ENCODE results near the gene IER5. TPM values are rescaled to one million over a fixed set of nuclear protein-coding genes. Genes with fewer than 3 reads are reported as not detected.

The IER5 gene
- total and polyA plus RNA-seq, 9 of the 15 experiments (the other 6 are each of a cell fraction or from before 2014, with no cell fraction given), result 2.4 to 32.1 (median 12.0) TPM

DNA sequence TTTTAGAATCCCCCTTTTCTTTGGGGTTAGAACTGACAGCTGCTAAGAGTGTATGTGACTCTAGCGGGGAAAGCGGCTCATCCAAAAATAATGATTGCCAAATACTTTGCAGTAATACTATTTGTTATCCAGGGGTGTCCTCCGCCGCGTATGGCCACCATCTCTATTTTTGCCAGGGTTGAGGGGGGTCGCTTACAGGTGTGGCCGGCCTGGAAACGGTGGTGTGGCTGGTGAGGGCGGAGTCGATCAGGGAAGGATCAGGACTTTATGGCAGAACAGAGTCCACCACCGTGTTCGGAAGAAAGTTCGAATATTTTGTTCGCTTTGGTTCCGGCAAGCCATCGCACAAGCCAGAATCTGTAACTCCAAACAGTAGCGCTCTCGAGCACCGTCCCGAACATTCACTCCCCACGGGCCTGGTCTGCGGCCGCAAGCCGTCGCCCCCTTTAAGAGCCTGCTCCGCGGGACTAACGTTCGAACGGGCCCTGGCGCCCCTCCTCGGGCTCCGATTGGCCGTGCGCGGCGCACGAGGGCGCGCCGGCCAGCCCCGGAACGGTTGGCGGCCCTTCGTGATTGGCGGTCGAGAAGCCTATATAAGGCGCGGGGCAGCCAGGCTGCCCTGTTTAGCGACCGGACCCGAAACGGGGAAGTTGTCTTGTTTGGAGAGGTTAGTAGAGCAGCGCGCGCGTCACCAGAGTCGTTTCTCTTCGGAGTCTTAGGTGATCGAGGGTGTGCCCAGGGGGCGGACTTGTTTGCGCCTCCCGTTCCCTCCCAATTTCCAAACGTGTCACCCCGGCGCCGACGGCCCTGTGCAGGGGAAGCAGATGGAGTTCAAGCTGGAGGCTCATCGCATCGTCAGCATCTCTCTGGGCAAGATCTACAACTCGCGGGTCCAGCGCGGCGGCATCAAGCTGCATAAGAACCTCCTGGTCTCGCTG is at the start of gene IER5 (continued):
- no peak for TF ChIP-seq SMAD3 (CRISPR knock-in tag; conservative IDR thresholded peaks at IDR 0.05)
- TF ChIP-seq RBM17 (IDR thresholded peaks at IDR 0.05; ENCODE audit: borderline replicate concordance, low read depth, low read length), result no peak
- TF ChIP-seq, protein P1, sequence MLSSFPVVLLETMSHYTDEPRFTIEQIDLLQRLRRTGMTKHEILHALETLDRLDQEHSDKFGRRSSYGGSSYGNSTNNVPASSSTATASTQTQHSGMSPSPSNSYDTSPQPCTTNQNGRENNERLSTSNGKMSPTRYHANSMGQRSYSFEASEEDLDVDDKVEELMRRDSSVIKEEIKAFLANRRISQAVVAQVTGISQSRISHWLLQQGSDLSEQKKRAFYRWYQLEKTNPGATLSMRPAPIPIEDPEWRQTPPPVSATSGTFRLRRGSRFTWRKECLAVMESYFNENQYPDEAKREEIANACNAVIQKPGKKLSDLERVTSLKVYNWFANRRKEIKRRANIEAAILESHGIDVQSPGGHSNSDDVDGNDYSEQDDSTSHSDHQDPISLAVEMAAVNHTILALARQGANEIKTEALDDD (IDR thresholded peaks at IDR 0.05), result peak; percentile 88
- 0 out of 2 replicates have a peak, but pooled peaks have one; percentile 35 for TF ChIP-seq HLTF (IDR thresholded peaks at IDR 0.05)
- no peak for TF ChIP-seq ZNF408 (CRISPR knock-in tag; IDR thresholded peaks at IDR 0.05; ENCODE audit: low read depth)
- TF ChIP-seq PTRF (tag; IDR thresholded peaks at IDR 0.05), result no peak
- TF ChIP-seq KLF1 (tag; IDR thresholded peaks at IDR 0.05), result peak; percentile 47; the same call in 1 of the 2 replicates
- no peak for TF ChIP-seq SMARCA4 (IDR thresholded peaks at IDR 0.05)
- TF ChIP-seq SMARCB1 (IDR thresholded peaks at IDR 0.05; ENCODE audit: insufficient read length, low read depth), result no peak
- TF ChIP-seq, protein P2, sequence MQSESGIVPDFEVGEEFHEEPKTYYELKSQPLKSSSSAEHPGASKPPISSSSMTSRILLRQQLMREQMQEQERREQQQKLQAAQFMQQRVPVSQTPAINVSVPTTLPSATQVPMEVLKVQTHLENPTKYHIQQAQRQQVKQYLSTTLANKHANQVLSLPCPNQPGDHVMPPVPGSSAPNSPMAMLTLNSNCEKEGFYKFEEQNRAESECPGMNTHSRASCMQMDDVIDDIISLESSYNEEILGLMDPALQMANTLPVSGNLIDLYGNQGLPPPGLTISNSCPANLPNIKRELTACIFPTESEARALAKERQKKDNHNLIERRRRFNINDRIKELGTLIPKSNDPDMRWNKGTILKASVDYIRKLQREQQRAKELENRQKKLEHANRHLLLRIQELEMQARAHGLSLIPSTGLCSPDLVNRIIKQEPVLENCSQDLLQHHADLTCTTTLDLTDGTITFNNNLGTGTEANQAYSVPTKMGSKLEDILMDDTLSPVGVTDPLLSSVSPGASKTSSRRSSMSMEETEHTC (IDR thresholded peaks at IDR 0.05), result peak; percentile 19; the same call in 1 of the 2 replicates
- TF ChIP-seq SMARCE1 (IDR thresholded peaks at IDR 0.05), result no peak
- peak; percentile 35 for TF ChIP-seq ZNF224 (CRISPR knock-in tag; IDR thresholded peaks at IDR 0.05)
- TF ChIP-seq, protein P3, sequence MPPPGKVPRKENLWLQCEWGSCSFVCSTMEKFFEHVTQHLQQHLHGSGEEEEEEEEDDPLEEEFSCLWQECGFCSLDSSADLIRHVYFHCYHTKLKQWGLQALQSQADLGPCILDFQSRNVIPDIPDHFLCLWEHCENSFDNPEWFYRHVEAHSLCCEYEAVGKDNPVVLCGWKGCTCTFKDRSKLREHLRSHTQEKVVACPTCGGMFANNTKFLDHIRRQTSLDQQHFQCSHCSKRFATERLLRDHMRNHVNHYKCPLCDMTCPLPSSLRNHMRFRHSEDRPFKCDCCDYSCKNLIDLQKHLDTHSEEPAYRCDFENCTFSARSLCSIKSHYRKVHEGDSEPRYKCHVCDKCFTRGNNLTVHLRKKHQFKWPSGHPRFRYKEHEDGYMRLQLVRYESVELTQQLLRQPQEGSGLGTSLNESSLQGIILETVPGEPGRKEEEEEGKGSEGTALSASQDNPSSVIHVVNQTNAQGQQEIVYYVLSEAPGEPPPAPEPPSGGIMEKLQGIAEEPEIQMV (tag; conservative IDR thresholded peaks at IDR 0.05; ENCODE audit: low read depth), result no peak
- peak; percentile 99 for TF ChIP-seq SMAD1 (IDR thresholded peaks at IDR 0.05; ENCODE audit: low read depth, low read length, partially characterized antibody)
- no peak for TF ChIP-seq NCOA1 (IDR thresholded peaks at IDR 0.05; ENCODE audit: low read depth)
- TF ChIP-seq, protein P4, sequence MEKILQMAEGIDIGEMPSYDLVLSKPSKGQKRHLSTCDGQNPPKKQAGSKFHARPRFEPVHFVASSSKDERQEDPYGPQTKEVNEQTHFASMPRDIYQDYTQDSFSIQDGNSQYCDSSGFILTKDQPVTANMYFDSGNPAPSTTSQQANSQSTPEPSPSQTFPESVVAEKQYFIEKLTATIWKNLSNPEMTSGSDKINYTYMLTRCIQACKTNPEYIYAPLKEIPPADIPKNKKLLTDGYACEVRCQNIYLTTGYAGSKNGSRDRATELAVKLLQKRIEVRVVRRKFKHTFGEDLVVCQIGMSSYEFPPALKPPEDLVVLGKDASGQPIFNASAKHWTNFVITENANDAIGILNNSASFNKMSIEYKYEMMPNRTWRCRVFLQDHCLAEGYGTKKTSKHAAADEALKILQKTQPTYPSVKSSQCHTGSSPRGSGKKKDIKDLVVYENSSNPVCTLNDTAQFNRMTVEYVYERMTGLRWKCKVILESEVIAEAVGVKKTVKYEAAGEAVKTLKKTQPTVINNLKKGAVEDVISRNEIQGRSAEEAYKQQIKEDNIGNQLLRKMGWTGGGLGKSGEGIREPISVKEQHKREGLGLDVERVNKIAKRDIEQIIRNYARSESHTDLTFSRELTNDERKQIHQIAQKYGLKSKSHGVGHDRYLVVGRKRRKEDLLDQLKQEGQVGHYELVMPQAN (IDR thresholded peaks at IDR 0.05; ENCODE audit: borderline replicate concordance), result peak; percentile 41; the same call in 1 of the 2 replicates
- TF ChIP-seq HDAC2 (IDR thresholded peaks at IDR 0.05), result peak; percentile 49; the same call in 1 of the 2 replicates
- TF ChIP-seq NCOA4 (IDR thresholded peaks at IDR 0.05; ENCODE audit: partially characterized antibody), result no peak
- TF ChIP-seq EGR1 (conservative IDR thresholded peaks at IDR 0.05), result peak; percentile 33
